Body of pancreas (tissue), 4 donors: ENCODE results near the gene TACC2.

Experiments used
- CTCF ChIP-seq, 7 experiments: fragments of 450-650 bp in 4 of 7; fragments of 200-600 bp in 3 of 7; sonication (generic) in 3 of 7; IDR thresholded peaks; one replicate each; pipeline ENCODE4 v1.5.1; 2016 to 2019; ENCODE audit warnings: antibody characterized with exemption in 7 of 7
- POLR2A ChIP-seq, 3 donors: fragments of 450-650 bp; IDR thresholded peaks; one replicate each; pipeline ENCODE4 v1.6.1; 2016; ENCODE audit warnings: antibody characterized with exemption in 3 of 3, mild to moderate bottlenecking in 2 of 3

- TF ChIP-seq CTCF (IDR thresholded peaks at IDR 0.05) (no peak), POLR2A (IDR thresholded peaks at IDR 0.05) (no peak)
Measured at GRCh38 chr10:122078965-122079795, 90.2 kb downstream of the TACC2 start.
